HL-60 (cell line): ENCODE results near the gene SVOP.

Experiments used
- POLR2AphosphoS5 ChIP-seq: IDR thresholded peaks from 2 replicates; pipeline ENCODE4 v1.6.1; 2012; ENCODE audit warnings: low read depth
- TF ChIP-seq, protein P1 (sequence below): IDR thresholded peaks from one replicate; pipeline ENCODE4 v1.5.1; 2011; ENCODE audit warnings: low read length, control low read depth, inconsistent platforms; ENCODE audit not compliant: insufficient read depth

DNA sequence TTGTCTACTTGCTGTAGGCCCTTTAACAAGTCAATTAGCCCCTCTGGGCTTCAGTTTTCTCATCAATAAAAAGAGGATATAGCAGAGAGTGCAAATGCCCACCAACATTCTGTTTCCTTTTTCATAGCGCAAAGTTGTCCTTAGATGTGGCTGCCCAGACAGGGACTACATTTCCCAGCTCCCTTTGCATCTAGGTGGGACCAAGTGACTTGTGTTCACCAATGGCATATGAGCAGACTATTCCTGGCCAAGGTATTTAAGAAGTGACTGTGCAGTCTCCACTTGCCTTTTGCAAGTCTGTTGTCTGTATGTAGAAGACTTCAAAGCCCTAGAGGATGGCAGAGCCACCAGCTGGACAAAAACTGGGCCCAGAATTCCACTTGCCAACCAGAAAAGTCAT lies 81.3 kb downstream of the SVOP start:
- TF ChIP-seq, protein P1, sequence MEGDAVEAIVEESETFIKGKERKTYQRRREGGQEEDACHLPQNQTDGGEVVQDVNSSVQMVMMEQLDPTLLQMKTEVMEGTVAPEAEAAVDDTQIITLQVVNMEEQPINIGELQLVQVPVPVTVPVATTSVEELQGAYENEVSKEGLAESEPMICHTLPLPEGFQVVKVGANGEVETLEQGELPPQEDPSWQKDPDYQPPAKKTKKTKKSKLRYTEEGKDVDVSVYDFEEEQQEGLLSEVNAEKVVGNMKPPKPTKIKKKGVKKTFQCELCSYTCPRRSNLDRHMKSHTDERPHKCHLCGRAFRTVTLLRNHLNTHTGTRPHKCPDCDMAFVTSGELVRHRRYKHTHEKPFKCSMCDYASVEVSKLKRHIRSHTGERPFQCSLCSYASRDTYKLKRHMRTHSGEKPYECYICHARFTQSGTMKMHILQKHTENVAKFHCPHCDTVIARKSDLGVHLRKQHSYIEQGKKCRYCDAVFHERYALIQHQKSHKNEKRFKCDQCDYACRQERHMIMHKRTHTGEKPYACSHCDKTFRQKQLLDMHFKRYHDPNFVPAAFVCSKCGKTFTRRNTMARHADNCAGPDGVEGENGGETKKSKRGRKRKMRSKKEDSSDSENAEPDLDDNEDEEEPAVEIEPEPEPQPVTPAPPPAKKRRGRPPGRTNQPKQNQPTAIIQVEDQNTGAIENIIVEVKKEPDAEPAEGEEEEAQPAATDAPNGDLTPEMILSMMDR: no peak
- TF ChIP-seq POLR2AphosphoS5: no peak
